Measurements from ENCODE around the gene ZNF497. TPM values are rescaled to one million over a fixed set of nuclear protein-coding genes. Genes with fewer than 3 reads are reported as not detected.
A peak's percentile ranks its signal among the peaks of the same experiment; 100 is the strongest.

ZNF497 gene
- total RNA-seq, 1 experiment from 2014 or later: 1.7 TPM

DNA sequence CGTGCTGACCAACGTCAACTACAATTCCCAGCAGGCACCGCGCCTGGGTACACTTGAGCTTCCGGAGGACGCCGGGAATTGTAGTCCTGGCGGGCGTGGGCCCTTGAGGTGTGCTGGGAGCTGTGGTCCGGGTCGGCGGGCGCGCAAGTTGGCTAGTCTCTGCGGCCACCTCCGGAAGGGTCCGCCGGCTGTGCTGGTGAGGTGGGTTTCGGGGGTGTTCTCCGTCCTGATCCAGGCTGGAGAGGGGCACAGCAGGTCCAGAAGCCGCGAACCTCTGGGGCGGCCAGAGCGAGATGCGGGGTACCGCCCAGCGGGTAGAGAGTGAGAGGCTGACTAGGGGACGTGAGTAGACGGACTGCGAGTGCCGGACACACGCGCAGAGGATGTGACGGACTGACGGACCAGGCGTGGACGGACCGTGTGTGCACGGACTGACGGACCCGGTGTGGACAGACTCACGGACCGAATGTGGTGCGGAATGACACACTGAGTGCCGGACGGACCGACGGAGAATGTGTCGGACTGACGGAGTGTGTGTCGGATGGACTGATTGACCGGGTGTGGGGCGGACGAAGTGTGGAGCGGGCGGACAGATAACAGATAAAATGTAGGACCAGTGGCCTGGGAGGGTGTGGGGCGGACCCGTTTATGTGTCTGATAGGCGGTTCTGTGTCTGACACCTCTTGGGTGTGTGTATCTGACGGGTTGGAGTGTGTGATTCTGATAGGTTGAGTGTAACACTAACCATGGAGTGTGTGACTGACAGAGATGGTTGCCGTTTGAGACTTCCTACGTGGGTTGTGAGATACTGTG lies 35.4 kb downstream of the ZNF497 start, which contains the start of gene ZSCAN22 (continued):
- TF ChIP-seq PREB (CRISPR knock-in tag; IDR thresholded peaks at IDR 0.05; ENCODE audit: borderline replicate concordance): no peak
- TF ChIP-seq GTF2I (CRISPR knock-in tag; conservative IDR thresholded peaks at IDR 0.05): no peak
- TF ChIP-seq RELA (CRISPR knock-in tag; IDR thresholded peaks at IDR 0.05; ENCODE audit: borderline replicate concordance): 0 out of 2 replicates have a peak, but pooled peaks have one; percentile 56
- no peak for TF ChIP-seq ZMAT4 (CRISPR knock-in tag; IDR thresholded peaks at IDR 0.05)
- TF ChIP-seq ATF1 (CRISPR knock-in tag; IDR thresholded peaks at IDR 0.05): no peak; the same call in 1 of the 2 replicates
- TF ChIP-seq E2F4 (CRISPR knock-in tag; IDR thresholded peaks at IDR 0.05; ENCODE audit: borderline replicate concordance, low read depth): peak; percentile 74
- TF ChIP-seq IRF1 (CRISPR knock-in tag; IDR thresholded peaks at IDR 0.05): 0 out of 2 replicates have a peak, but pooled peaks have one; percentile 21
- TF ChIP-seq MXD4 (CRISPR knock-in tag; IDR thresholded peaks at IDR 0.05; ENCODE audit: borderline replicate concordance): no peak
- TF ChIP-seq ZNF423 (CRISPR knock-in tag; IDR thresholded peaks at IDR 0.05): no peak
- peak; percentile 13; the same call in 1 of the 2 replicates for TF ChIP-seq ATF2 (CRISPR knock-in tag; IDR thresholded peaks at IDR 0.05; ENCODE audit: borderline replicate concordance, low read depth)
- no peak for TF ChIP-seq E2F1 (CRISPR knock-in tag; IDR thresholded peaks at IDR 0.05)
- TF ChIP-seq ESRRA (CRISPR knock-in tag; IDR thresholded peaks at IDR 0.05; ENCODE audit: borderline replicate concordance): peak; percentile 62; the same call in 1 of the 2 replicates
- no peak for TF ChIP-seq NR2C2 (CRISPR knock-in tag; IDR thresholded peaks at IDR 0.05)
- TF ChIP-seq, protein P1, sequence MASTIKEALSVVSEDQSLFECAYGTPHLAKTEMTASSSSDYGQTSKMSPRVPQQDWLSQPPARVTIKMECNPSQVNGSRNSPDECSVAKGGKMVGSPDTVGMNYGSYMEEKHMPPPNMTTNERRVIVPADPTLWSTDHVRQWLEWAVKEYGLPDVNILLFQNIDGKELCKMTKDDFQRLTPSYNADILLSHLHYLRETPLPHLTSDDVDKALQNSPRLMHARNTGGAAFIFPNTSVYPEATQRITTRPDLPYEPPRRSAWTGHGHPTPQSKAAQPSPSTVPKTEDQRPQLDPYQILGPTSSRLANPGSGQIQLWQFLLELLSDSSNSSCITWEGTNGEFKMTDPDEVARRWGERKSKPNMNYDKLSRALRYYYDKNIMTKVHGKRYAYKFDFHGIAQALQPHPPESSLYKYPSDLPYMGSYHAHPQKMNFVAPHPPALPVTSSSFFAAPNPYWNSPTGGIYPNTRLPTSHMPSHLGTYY (CRISPR knock-in tag; IDR thresholded peaks at IDR 0.05): no peak
- TF ChIP-seq, protein P2, sequence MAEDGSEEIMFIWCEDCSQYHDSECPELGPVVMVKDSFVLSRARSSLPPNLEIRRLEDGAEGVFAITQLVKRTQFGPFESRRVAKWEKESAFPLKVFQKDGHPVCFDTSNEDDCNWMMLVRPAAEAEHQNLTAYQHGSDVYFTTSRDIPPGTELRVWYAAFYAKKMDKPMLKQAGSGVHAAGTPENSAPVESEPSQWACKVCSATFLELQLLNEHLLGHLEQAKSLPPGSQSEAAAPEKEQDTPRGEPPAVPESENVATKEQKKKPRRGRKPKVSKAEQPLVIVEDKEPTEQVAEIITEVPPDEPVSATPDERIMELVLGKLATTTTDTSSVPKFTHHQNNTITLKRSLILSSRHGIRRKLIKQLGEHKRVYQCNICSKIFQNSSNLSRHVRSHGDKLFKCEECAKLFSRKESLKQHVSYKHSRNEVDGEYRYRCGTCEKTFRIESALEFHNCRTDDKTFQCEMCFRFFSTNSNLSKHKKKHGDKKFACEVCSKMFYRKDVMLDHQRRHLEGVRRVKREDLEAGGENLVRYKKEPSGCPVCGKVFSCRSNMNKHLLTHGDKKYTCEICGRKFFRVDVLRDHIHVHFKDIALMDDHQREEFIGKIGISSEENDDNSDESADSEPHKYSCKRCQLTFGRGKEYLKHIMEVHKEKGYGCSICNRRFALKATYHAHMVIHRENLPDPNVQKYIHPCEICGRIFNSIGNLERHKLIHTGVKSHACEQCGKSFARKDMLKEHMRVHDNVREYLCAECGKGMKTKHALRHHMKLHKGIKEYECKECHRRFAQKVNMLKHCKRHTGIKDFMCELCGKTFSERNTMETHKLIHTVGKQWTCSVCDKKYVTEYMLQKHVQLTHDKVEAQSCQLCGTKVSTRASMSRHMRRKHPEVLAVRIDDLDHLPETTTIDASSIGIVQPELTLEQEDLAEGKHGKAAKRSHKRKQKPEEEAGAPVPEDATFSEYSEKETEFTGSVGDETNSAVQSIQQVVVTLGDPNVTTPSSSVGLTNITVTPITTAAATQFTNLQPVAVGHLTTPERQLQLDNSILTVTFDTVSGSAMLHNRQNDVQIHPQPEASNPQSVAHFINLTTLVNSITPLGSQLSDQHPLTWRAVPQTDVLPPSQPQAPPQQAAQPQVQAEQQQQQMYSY (CRISPR knock-in tag; IDR thresholded peaks at IDR 0.05): 0 out of 2 replicates have a peak, but pooled peaks have one; percentile 8
- TF ChIP-seq, protein P3, sequence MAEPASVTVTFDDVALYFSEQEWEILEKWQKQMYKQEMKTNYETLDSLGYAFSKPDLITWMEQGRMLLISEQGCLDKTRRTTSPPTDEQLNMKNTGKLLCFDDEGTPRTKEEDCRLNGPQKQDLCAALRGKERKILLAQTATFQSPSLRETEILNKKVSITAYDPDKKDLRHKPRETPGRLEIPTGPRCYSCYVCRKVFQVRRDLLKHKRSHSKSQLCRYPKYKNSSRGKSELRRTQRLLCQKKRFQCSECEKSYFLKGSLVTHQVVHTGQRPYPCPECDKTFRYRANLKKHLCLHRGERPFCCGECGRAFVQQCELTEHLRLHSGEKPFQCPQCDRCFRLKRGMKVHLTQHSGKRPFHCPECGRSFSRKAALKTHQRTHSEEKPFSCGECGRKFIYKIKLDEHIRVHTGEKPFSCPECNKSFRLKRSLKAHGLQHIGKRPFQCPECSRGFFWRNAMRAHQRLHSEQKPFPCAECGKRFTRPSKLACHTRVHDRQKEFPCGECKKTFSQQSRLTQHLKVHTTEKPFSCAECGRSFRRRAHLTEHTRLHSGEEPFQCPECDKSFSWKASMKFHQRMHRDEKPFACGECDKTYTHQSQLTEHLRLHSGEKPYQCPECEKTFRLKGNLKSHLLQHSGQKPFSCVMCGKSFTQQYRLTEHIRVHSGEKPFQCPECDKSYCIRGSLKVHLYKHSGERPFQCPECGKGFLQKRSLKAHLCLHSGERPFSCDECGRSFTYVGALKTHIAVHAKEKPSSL (CRISPR knock-in tag; conservative IDR thresholded peaks at IDR 0.05): no peak
- no peak for TF ChIP-seq AR (CRISPR knock-in tag; IDR thresholded peaks at IDR 0.05)
- TF ChIP-seq ZBTB21 (CRISPR knock-in tag; IDR thresholded peaks at IDR 0.05; ENCODE audit: borderline replicate concordance): no peak
- TF ChIP-seq ELF4 (CRISPR knock-in tag; IDR thresholded peaks at IDR 0.05; ENCODE audit: low read depth): no peak
